Stimulated activated CD8-positive, alpha-beta memory T cell treated with anti-CD3 and anti-CD28 coated beads, Interleukin-7, amount 100 ng/mL, for 4 hours (primary cell): ENCODE measurements around the gene HNRNPUL2.
A peak's percentile ranks its signal among the peaks of the same experiment; 100 is the strongest.
"Not testable (repeated sequence)": the region's sequence is repeated elsewhere in the genome, so short reads cannot be mapped to it uniquely, and the experiment has no call there.

ENCODE experiments used
- DNase-seq, 2 donors: peaks; one replicate each; pipeline ENCODE4 v3.0.0-alpha.2; 2020; ENCODE audit warnings: low read depth in 2 of 2

The HNRNPUL2 gene

GRCh38 chr11:62727165-62727871 is at the start of gene HNRNPUL2:
TSS of gene HNRNPUL2 (minus strand) at chr11:62727457. CDS start at chr11:62727156, 301 bp downstream.
- peak; percentile 98 to 99 for DNase-seq

GRCh38 chr11:62775646-62776045 is 48.4 kb upstream of the HNRNPUL2 start:
- DNase-seq: no peak

GRCh38 chr11:62774407-62774806 is 47.1 kb upstream of the HNRNPUL2 start:
- DNase-seq: no peak

- DNase-seq: peak; percentile 85 to 88
Observed at GRCh38 chr11:62771144-62772021, 44.1 kb upstream of the HNRNPUL2 start, which contains the start of gene TAF6L. TSS of gene TAF6L (plus strand) at chr11:62771396. CDS start at chr11:62775784, 4,388 bp downstream.

GRCh38 chr11:62770778-62771143 is 43.5 kb upstream of the HNRNPUL2 start:
- DNase-seq: no peak

- not testable (repeated sequence) for DNase-seq
Observed at GRCh38 chr11:62760867-62761227, 33.6 kb upstream of the HNRNPUL2 start.

- no peak for DNase-seq
Observed at GRCh38 chr11:62757846-62758788, 30.9 kb upstream of the HNRNPUL2 start.

GRCh38 chr11:62755086-62755615 is 27.9 kb upstream of the HNRNPUL2 start:
- DNase-seq: no peak

- DNase-seq: peak; percentile 94 to 96
Observed at GRCh38 chr11:62753736-62754603, 26.7 kb upstream of the HNRNPUL2 start, which contains the start of gene ZBTB3. TSS of gene ZBTB3 (minus strand) at chr11:62754160. CDS start at chr11:62753664, 496 bp downstream.

GRCh38 chr11:62752994-62753735 is 25.9 kb upstream of the HNRNPUL2 start:
- no peak for DNase-seq

- DNase-seq: no peak
Observed at GRCh38 chr11:62752177-62752785, 25.0 kb upstream of the HNRNPUL2 start.

- DNase-seq: not testable (repeated sequence)
Observed at GRCh38 chr11:62749931-62750330, 22.7 kb upstream of the HNRNPUL2 start.

GRCh38 chr11:62747475-62748160 is 20.4 kb upstream of the HNRNPUL2 start:
- no peak for DNase-seq

GRCh38 chr11:62737196-62737595 is 9.9 kb upstream of the HNRNPUL2 start:
- DNase-seq: no peak

- no peak for DNase-seq
Observed at GRCh38 chr11:62732830-62733229, 5.6 kb upstream of the HNRNPUL2 start.

- not testable (repeated sequence) for DNase-seq
Observed at GRCh38 chr11:62730076-62730475, 2.8 kb upstream of the HNRNPUL2 start.

- peak; percentile 77 for DNase-seq
Observed at GRCh38 chr11:62728171-62728988, 1.1 kb upstream of the HNRNPUL2 start, which contains the start of gene TTC9C. TSS of gene TTC9C (plus strand) at chr11:62728486. CDS start at chr11:62728849, 363 bp downstream.

GRCh38 chr11:62727872-62728170 is 564 bp upstream of the HNRNPUL2 start:
- DNase-seq: peak; percentile 75 to 82
